ENCODE results near the gene RGS7.
"Not testable (repeated sequence)": the region's sequence is repeated elsewhere in the genome, so short reads cannot be mapped to it uniquely, and the experiment has no call there.

Gene RGS7

DNA sequence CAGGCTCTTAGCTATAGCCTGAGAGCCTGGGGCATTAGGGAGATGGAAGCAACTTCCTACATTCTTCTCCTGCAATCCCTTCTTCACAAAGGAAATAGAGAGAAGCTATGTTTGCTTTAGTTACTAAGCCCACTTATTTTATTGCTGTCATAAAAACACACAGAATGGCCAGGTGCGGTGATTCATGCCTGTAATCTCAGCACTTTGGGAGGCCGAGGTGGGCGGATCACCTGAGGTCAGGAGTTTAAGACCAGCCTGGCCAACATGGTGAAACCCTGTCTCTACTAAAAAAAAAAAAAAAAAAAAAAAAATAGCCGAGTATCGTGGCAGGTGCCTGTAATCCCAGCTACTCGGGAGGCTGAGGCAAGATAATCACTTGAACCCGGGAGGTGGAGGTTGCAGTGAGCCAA is 573.3 kb downstream of the RGS7 start:
- H3K27me3 ChIP-seq (ENCODE audit: control insufficient read depth, insufficient read depth, low read length); H3K4me1 ChIP-seq (ENCODE audit: control insufficient read depth, insufficient read depth, low read length); H3K4me3 ChIP-seq (ENCODE audit: low read length); H3K9ac ChIP-seq (ENCODE audit: low read length); H3K27ac ChIP-seq (ENCODE audit: low read depth, low read length); H3K36me3 ChIP-seq (ENCODE audit: control insufficient read depth, insufficient read depth, low read length): not testable (repeated sequence)

DNA sequence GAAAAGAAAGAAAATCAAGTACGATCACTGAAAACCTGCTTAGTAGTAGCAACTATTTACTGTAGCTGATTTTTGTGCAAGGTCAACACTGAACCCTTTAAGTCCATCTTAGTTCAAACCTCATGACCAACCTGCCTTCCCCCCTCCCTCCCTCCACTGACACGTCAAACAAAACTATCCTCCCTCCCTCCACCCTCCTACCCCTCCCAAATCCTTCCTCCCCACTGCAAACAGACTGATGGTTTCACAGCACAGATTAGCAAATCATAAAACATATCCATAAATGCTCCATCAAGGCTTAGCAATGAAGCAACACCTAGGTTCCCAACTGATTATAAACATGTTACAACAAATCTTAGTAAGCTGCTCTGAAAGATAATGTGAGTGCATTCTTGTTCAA is 580.8 kb downstream of the RGS7 start:
- H3K4me3 ChIP-seq (ENCODE audit: low read length) = no peak overlapping the region
- no peaks in the 10 kb centered on the region for H3K27me3 ChIP-seq (ENCODE audit: control insufficient read depth, insufficient read depth, low read length)
- H3K4me1 ChIP-seq (ENCODE audit: control insufficient read depth, insufficient read depth, low read length) = no peaks in the 10 kb centered on the region
- H3K27ac ChIP-seq (ENCODE audit: low read depth, low read length) = no peak overlapping the region
- H3K9ac ChIP-seq (ENCODE audit: low read length) = no peak overlapping the region
- H3K36me3 ChIP-seq (ENCODE audit: control insufficient read depth, insufficient read depth, low read length) = no peaks in the 10 kb centered on the region

DNA sequence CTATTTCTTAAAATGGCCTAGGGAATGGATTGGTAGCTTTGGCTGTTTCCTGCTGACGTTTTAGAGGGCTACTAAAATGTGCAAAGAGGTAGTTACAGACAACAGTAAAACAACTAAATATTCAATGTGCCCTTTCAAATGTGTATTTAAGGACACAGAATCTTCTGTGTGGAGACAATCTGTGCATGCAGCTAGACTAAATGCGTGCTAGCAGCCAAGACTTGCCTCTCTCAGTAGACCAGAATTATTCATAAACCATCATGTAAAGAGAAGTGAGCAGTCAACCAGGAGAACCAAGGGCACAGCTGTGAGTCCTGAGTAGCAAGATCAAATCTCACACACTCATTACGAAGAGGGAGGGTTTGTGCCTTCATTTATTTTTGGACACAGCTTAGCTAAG is 584.9 kb downstream of the RGS7 start:
- Histone ChIP-seq H3K27ac (ENCODE audit: low read depth, low read length) (no peak overlapping the region), H3K4me1 (ENCODE audit: control insufficient read depth, insufficient read depth, low read length) (no peaks in the 10 kb centered on the region), H3K4me3 (ENCODE audit: low read length) (no peak overlapping the region), H3K9ac (ENCODE audit: low read length) (no peak overlapping the region), H3K36me3 (ENCODE audit: control insufficient read depth, insufficient read depth, low read length) (no peaks in the 10 kb centered on the region), H3K27me3 (ENCODE audit: control insufficient read depth, insufficient read depth, low read length) (no peaks in the 10 kb centered on the region)

DNA sequence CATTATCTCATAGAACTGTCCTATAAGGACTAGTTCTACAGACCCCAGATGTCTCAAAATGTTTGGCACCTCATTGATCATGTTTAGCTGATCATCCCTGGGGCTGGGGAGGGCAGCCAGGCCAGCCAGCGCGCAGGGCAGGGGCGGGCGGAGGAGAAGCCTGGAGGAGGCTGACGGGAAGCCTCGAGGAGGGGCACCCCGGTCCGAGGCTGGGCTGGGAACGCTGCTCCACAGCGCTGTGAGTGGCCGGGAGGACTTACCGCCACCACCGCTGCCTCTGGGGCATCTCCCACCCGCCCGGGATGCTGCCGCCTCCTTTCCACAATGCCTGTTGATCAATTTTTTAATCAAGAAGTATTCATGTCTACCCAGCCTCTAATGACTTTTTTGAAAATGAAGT is 585.6 kb downstream of the RGS7 start:
- Histone ChIP-seq H3K36me3 (ENCODE audit: control insufficient read depth, insufficient read depth, low read length) (no peaks in the 10 kb centered on the region), H3K27me3 (ENCODE audit: control insufficient read depth, insufficient read depth, low read length) (no peaks in the 10 kb centered on the region), H3K9ac (ENCODE audit: low read length) (no peak overlapping the region), H3K4me3 (ENCODE audit: low read length) (no peak overlapping the region), H3K27ac (ENCODE audit: low read depth, low read length) (no peak overlapping the region), H3K4me1 (ENCODE audit: control insufficient read depth, insufficient read depth, low read length) (no peaks in the 10 kb centered on the region)

DNA sequence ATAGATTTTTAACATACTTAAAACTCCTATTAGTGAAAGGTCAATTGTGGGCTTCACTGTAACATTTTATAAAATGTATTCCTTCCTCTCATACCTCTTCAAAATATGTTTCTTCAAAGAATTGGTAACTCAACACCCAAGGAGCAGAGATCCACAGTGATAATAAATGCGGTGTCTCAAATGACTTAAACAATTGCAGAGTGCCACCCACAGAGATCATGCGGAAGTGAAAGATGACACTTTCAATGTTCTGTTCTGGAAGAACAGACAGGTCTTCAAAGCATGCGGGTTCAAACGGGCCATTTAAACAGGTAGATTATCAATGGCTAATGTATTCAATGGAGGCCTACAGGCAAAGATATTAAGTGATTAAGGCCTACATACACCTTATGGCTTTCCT is 588.0 kb downstream of the RGS7 start:
- Histone ChIP-seq H3K4me1 (ENCODE audit: control insufficient read depth, insufficient read depth, low read length) (no peaks in the 10 kb centered on the region), H3K27ac (ENCODE audit: low read depth, low read length) (no peak overlapping the region), H3K27me3 (ENCODE audit: control insufficient read depth, insufficient read depth, low read length) (no peaks in the 10 kb centered on the region), H3K4me3 (ENCODE audit: low read length) (no peak overlapping the region), H3K9ac (ENCODE audit: low read length) (no peak overlapping the region), H3K36me3 (ENCODE audit: control insufficient read depth, insufficient read depth, low read length) (no peaks in the 10 kb centered on the region)

DNA sequence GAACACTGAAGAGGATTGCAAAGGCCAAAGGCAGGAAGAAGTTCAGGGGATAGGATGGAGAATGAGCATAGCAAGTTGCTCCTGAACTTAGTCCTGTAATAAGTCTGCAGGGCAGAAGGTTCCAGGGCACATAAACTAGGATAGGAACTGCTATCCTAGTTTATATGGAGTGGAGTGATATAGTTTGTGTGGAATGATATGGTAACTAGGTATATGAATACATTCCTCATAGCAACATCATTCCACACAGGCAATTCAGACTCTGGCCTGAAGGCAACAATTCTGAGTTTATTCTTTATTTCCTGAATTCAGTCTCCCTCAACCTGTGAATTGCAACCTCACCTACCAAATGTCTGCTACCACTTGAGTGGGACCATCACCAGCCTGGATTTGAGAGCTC is 590.2 kb downstream of the RGS7 start:
- H3K27me3 ChIP-seq (ENCODE audit: control insufficient read depth, insufficient read depth, low read length) = no peaks in the 10 kb centered on the region
- H3K9ac ChIP-seq (ENCODE audit: low read length) = no peak overlapping the region
- H3K4me3 ChIP-seq (ENCODE audit: low read length) = no peak overlapping the region

DNA sequence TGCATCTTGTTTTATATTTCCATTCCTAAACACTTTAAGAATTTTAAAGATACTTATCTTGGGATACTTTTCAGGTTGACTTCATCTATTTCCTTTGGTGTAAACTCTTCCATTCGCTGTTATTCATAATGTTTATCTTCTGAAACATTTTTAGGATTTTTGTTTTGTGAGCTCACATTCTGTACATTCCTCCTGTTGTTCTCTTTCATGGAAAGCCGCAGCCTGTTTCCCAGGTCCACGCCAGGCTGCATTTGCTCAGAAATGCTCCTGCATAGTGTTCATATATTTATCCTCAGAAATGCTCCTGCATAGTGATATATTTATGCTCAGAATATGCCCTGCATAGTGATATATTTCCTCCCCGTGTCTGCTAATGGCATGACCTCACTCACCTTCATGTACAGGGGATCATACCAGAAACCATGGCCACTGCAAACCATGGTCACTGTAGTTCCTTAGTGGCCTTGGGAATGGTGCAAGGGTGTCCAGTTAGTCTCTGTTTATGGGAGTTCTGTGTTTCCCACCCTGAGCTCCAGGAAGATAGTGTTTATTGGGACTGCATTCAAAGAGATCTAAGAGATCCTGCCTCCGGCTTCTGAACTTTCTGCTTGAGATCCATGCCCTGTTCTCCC is 591.2 kb downstream of the RGS7 start:
- no peak overlapping the region for H3K4me3 ChIP-seq (ENCODE audit: low read length)
- H3K36me3 ChIP-seq (ENCODE audit: control insufficient read depth, insufficient read depth, low read length) = no peaks in the 10 kb centered on the region
- H3K9ac ChIP-seq (ENCODE audit: low read length) = no peak overlapping the region
- no peaks in the 10 kb centered on the region for H3K4me1 ChIP-seq (ENCODE audit: control insufficient read depth, insufficient read depth, low read length)
- H3K27ac ChIP-seq (ENCODE audit: low read depth, low read length) = no peak overlapping the region
- no peaks in the 10 kb centered on the region for H3K27me3 ChIP-seq (ENCODE audit: control insufficient read depth, insufficient read depth, low read length)

More for the DNA sequence above, 590.2 kb downstream of the RGS7 start:
- H3K4me1 ChIP-seq (ENCODE audit: control insufficient read depth, insufficient read depth, low read length) = no peaks in the 10 kb centered on the region
- H3K27ac ChIP-seq (ENCODE audit: low read depth, low read length) = no peak overlapping the region
- no peaks in the 10 kb centered on the region for H3K36me3 ChIP-seq (ENCODE audit: control insufficient read depth, insufficient read depth, low read length)

DNA sequence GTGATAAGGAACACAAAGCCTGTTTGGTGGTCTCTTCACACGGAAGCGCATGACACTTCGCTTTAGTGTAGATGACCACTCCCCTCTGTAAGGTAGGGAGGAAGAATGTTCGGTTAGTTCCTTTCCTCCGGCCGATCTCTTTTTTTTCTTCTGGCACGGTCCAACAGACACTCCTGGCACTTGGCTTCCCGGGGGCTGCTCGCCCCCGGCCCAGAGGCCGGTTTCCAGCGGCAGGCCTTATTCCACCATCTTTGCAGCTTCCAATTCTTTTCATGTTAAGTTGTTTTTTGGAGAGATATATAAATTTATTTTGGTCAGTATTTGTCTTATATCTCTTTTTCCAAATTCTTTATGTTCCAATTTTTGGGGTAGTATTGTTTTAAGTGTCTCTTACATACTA is 593.2 kb downstream of the RGS7 start:
- no peaks in the 10 kb centered on the region for H3K36me3 ChIP-seq (ENCODE audit: control insufficient read depth, insufficient read depth, low read length)
- no peak overlapping the region for H3K9ac ChIP-seq (ENCODE audit: low read length)
- H3K4me3 ChIP-seq (ENCODE audit: low read length) = no peak overlapping the region
- H3K4me1 ChIP-seq (ENCODE audit: control insufficient read depth, insufficient read depth, low read length) = no peaks in the 10 kb centered on the region
- no peak overlapping the region for H3K27ac ChIP-seq (ENCODE audit: low read depth, low read length)
- no peaks in the 10 kb centered on the region for H3K27me3 ChIP-seq (ENCODE audit: control insufficient read depth, insufficient read depth, low read length)

DNA sequence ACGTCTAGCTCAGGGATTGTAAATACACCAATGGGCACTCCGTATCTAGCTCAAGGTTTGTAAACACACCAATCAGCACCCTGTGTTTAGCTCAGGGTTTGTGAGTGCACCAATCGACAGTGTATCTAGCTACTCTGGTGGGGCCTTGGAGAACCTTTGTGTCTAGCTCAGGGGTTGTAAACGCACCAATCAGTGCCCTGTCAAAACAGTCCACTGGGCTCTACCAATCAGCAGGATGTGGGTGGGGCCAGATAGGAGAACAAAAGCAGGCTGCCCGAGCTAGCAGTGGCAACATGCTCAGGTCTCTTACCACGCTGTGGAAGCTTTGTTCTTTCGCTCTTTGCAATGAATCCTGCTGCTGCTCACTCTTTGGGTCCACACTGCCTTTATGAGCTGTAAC is 593.9 kb downstream of the RGS7 start:
- H3K36me3 ChIP-seq (ENCODE audit: control insufficient read depth, insufficient read depth, low read length); H3K4me3 ChIP-seq (ENCODE audit: low read length); H3K27me3 ChIP-seq (ENCODE audit: control insufficient read depth, insufficient read depth, low read length); H3K27ac ChIP-seq (ENCODE audit: low read depth, low read length); H3K4me1 ChIP-seq (ENCODE audit: control insufficient read depth, insufficient read depth, low read length); H3K9ac ChIP-seq (ENCODE audit: low read length): not testable (repeated sequence)

DNA sequence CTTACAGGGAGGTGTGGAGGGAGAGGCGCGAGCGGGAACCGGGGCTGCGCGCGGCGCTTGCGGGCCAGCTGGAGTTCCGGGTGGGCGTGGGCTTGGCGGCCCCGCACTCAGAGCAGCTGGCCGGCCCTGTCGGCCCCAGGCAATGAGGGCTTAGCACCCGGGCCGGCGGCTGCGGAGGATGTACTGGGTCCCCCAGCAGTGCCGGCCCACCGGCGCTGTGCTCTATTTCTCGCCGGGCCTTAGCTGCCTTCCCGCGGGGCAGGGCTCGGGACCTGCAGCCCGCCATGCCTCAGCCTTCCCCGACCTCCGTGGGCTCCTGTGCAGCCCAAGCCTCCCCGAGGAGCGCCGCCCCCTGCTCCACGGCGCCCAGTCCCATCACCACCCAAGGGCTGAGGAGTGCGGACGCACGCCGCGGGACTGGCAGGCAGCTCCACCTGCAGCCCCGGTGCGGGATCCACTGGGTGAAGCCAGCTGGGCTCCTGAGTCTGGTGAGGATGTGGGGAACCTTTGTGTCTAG is 594.5 kb downstream of the RGS7 start:
- not testable (repeated sequence) for H3K27me3 ChIP-seq (ENCODE audit: control insufficient read depth, insufficient read depth, low read length); H3K27ac ChIP-seq (ENCODE audit: low read depth, low read length); H3K4me1 ChIP-seq (ENCODE audit: control insufficient read depth, insufficient read depth, low read length); H3K9ac ChIP-seq (ENCODE audit: low read length); H3K4me3 ChIP-seq (ENCODE audit: low read length); H3K36me3 ChIP-seq (ENCODE audit: control insufficient read depth, insufficient read depth, low read length)

DNA sequence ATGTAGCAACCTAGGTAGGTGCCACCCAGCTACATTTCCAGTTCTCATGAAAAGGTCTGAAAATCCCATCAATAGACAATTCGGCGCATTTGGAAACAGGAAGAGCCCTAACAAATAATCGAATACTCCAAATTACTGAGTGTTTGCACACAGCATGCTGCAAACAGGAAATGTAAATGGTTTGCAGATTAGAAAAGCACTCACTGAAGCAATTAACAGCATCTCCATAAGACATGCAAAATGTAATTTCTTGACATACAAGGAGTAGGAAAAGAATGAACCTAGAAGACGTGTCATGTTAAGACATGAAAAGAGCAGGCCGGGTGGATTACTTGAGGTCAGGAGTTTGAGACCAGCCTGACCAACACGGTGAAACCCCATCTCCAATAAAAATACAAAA is 598.2 kb downstream of the RGS7 start:
- not testable (repeated sequence) for H3K4me3 ChIP-seq (ENCODE audit: low read length); H3K4me1 ChIP-seq (ENCODE audit: control insufficient read depth, insufficient read depth, low read length); H3K36me3 ChIP-seq (ENCODE audit: control insufficient read depth, insufficient read depth, low read length); H3K27me3 ChIP-seq (ENCODE audit: control insufficient read depth, insufficient read depth, low read length); H3K9ac ChIP-seq (ENCODE audit: low read length); H3K27ac ChIP-seq (ENCODE audit: low read depth, low read length)

DNA sequence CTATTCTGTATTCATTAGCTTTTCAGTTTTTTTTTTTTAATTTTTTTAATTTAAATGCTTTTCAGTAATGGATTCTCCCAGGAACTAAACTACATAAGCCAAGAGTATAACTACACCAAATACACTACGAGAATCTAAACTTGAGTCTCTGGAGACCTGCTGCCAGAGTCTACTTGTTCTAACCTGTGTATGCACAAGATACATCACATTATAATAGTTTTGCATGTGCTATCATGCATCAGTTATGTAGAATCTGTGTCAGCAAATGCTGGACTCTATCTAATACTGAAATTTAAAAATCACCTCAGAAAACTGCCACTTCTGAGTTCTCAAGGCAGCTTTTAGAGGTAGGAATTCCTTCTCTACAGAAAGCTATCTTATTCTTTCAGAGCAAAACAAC is 598.7 kb downstream of the RGS7 start:
- no peaks in the 10 kb centered on the region for H3K27me3 ChIP-seq (ENCODE audit: control insufficient read depth, insufficient read depth, low read length)
- no peak overlapping the region for H3K27ac ChIP-seq (ENCODE audit: low read depth, low read length)
- H3K9ac ChIP-seq (ENCODE audit: low read length) = no peak overlapping the region
- H3K4me1 ChIP-seq (ENCODE audit: control insufficient read depth, insufficient read depth, low read length) = no peaks in the 10 kb centered on the region
- H3K4me3 ChIP-seq (ENCODE audit: low read length) = no peak overlapping the region
- H3K36me3 ChIP-seq (ENCODE audit: control insufficient read depth, insufficient read depth, low read length) = no peaks in the 10 kb centered on the region

DNA sequence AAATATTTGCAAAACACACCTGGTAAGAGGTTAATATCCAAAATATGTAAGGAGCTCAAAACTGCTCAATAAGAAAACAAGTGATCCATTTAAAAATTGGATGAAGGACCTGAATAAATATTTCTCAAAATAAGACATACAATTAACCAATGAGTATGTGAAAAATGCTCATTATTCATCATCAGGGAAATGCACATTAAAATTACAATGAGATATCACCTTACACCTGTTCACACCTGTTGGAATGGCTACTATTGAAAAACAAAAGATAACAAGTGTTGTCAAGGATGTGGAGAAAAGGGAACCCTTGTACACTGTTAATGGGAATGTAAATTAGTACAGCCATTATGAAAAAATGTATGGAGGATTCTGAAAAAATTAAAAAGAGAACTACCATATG is 609.1 kb downstream of the RGS7 start:
- Histone ChIP-seq H3K27ac (ENCODE audit: low read depth, low read length) (no peak overlapping the region), H3K4me1 (ENCODE audit: control insufficient read depth, insufficient read depth, low read length) (no peaks in the 10 kb centered on the region), H3K4me3 (ENCODE audit: low read length) (no peak overlapping the region), H3K27me3 (ENCODE audit: control insufficient read depth, insufficient read depth, low read length) (no peaks in the 10 kb centered on the region), H3K36me3 (ENCODE audit: control insufficient read depth, insufficient read depth, low read length) (no peaks in the 10 kb centered on the region), H3K9ac (ENCODE audit: low read length) (no peak overlapping the region)

Data from rectal smooth muscle tissue (tissue), 1 donor.